Mesenchymal stem cell (in vitro differentiated cells and primary cell): ENCODE measurements around the gene MTX2.

ENCODE experiments used
- DNase-seq: peaks from one replicate; pipeline ENCODE4 v3.0.0-alpha.2; 2013
- H2AFZ ChIP-seq: one replicate; pipeline ENCODE4 v1.6.1; 2013; ENCODE audit warnings: low read depth, mild to moderate bottlenecking, control low read depth, inconsistent platforms, low read length, moderate library complexity
- H2AK5ac ChIP-seq: 2 replicates; pipeline ENCODE4 v1.6.1; 2013; ENCODE audit warnings: low read length, moderate library complexity, mild to moderate bottlenecking, inconsistent platforms; ENCODE audit not compliant: severe bottlenecking
- H2BK120ac ChIP-seq: one replicate; pipeline ENCODE4 v1.6.1; 2013; ENCODE audit warnings: low read depth, mild to moderate bottlenecking, inconsistent platforms, low read length, moderate library complexity
- H2BK12ac ChIP-seq, 2 experiments: one replicate each; pipeline ENCODE4 v1.6.1; 2013; ENCODE audit warnings: inconsistent platforms in 2 of 2, low read length in 2 of 2, mild to moderate bottlenecking in 2 of 2, moderate library complexity in 2 of 2, control low read depth in 1 of 2
- H2BK15ac ChIP-seq: one replicate; pipeline ENCODE4 v1.6.1; 2013; ENCODE audit warnings: mild to moderate bottlenecking, low read depth, inconsistent platforms; ENCODE audit not compliant: poor library complexity, severe bottlenecking
- H2BK5ac ChIP-seq: 2 replicates; pipeline ENCODE4 v1.6.1; 2013; ENCODE audit warnings: low read depth, mild to moderate bottlenecking, low read length, control low read depth, inconsistent platforms; ENCODE audit not compliant: poor library complexity, severe bottlenecking
- H3K14ac ChIP-seq, 2 experiments: one replicate each; pipeline ENCODE4 v1.6.1; 2013; ENCODE audit warnings: inconsistent platforms in 2 of 2, low read length in 2 of 2, control low read depth in 1 of 2, mild to moderate bottlenecking in 1 of 2, moderate library complexity in 1 of 2
- H3K18ac ChIP-seq, 2 experiments: one replicate each; pipeline ENCODE4 v1.6.1; 2013; ENCODE audit warnings: inconsistent platforms in 2 of 2, low read length in 2 of 2, control low read depth in 1 of 2, low read depth in 1 of 2, mild to moderate bottlenecking in 1 of 2
- H3K23ac ChIP-seq, 2 experiments: one replicate each; pipeline ENCODE4 v1.6.1; 2013; ENCODE audit warnings: inconsistent platforms in 2 of 2, low read length in 2 of 2, mild to moderate bottlenecking in 2 of 2, moderate library complexity in 2 of 2, control low read depth in 1 of 2
- H3K27ac ChIP-seq: 2 replicates; pipeline ENCODE4 v1.5.1; 2013; ENCODE audit warnings: mild to moderate bottlenecking, moderate library complexity, low read length, control low read depth, inconsistent platforms; ENCODE audit not compliant: poor library complexity, severe bottlenecking
- H3K27me3 ChIP-seq, 2 experiments: 2 replicates each; pipeline versions ENCODE4 v1.6.1 to v1.7.0; 2013; ENCODE audit warnings: low read length in 2 of 2, mild to moderate bottlenecking in 2 of 2, moderate library complexity in 2 of 2, control low read depth in 1 of 2, inconsistent platforms in 1 of 2; ENCODE audit not compliant: control insufficient read depth in 1 of 2, insufficient read depth in 1 of 2
- H3K36me3 ChIP-seq, 2 experiments: 2 replicates each; pipeline versions ENCODE4 v1.6.1 to v1.7.0; 2013; ENCODE audit warnings: low read length in 2 of 2, control low read depth in 1 of 2, inconsistent platforms in 1 of 2, low read depth in 1 of 2, mild to moderate bottlenecking in 1 of 2; ENCODE audit not compliant: insufficient read depth in 2 of 2, control insufficient read depth in 1 of 2
- H3K4ac ChIP-seq, 2 experiments: one replicate each; pipeline ENCODE4 v1.6.1; 2013; ENCODE audit warnings: inconsistent platforms in 2 of 2, low read length in 2 of 2, mild to moderate bottlenecking in 2 of 2, moderate library complexity in 2 of 2, control low read depth in 1 of 2, low read depth in 1 of 2
- H3K4me1 ChIP-seq: 2 replicates; pipeline ENCODE4 v1.6.1; 2013; ENCODE audit warnings: low read depth, low read length, control low read depth; ENCODE audit not compliant: control insufficient read depth, insufficient read depth
- H3K4me2 ChIP-seq: 2 replicates; pipeline ENCODE4 v1.6.1; 2013; ENCODE audit warnings: low read length, mild to moderate bottlenecking, inconsistent platforms; ENCODE audit not compliant: poor library complexity, severe bottlenecking
- H3K4me3 ChIP-seq, 2 experiments: 2 replicates each; pipeline versions ENCODE4 v1.5.1 to v1.7.0; 2013; ENCODE audit warnings: low read length in 2 of 2, mild to moderate bottlenecking in 2 of 2, control low read depth in 1 of 2, low read depth in 1 of 2; ENCODE audit not compliant: insufficient read depth in 1 of 2
- H3K79me1 ChIP-seq: replicated peaks from 2 replicates; pipeline ENCODE4 v1.6.1; 2013; ENCODE audit warnings: mild to moderate bottlenecking, control low read depth, low read length, inconsistent platforms; ENCODE audit not compliant: poor library complexity, severe bottlenecking
- H3K9ac ChIP-seq: 2 replicates; pipeline ENCODE4 v1.7.0; 2013; ENCODE audit warnings: mild to moderate bottlenecking, low read length, moderate library complexity
- H3K9me3 ChIP-seq: 2 replicates; pipeline ENCODE4 v1.7.0; 2013; ENCODE audit warnings: mild to moderate bottlenecking, low read length; ENCODE audit not compliant: control insufficient read depth
- H4K8ac ChIP-seq: one replicate; pipeline ENCODE4 v1.6.1; 2013; ENCODE audit warnings: inconsistent platforms, mild to moderate bottlenecking, low read length, moderate library complexity
- H4K91ac ChIP-seq: one replicate; pipeline ENCODE4 v1.6.1; 2013; ENCODE audit warnings: mild to moderate bottlenecking, low read length, inconsistent platforms
- WGBS: methylation state at CpG from one replicate; pipeline ENCODE4 v1.1.7; 2013; ENCODE audit warnings: mixed read lengths; 5-methylcytosine and 5-hydroxymethylcytosine counted together

MTX2 gene

DNA sequence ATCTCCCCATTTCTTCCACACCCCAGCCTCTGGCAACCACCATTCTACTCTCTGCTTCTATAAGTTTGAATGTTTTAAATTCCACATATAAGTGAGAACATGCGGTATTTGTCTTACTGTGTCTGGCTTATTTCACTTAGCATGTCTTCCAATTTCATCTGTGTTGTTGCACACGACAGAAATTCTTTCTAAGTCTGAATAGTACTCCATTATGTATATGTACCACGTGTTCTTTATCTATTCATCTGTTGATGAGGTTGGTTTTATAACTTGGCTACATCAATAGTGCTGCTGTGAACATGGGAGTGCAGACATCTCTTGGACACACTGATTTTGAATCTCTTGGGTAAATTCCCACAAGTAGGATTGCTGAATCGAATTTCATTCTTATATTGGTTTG, 31.8 kb upstream of the MTX2 start:
- Histone ChIP-seq H3K14ac (no peak overlapping the region), H3K18ac (no peak overlapping the region), H3K27ac (no peak overlapping the region), H3K36me3 (no peaks in the 10 kb centered on the region), H2BK15ac (no peak overlapping the region), H2BK12ac (no peak overlapping the region), H3K27me3 (no peaks in the 10 kb centered on the region), H3K4me3 (no peak overlapping the region), H3K79me1 (no peaks in the 10 kb centered on the region), H3K4me1 (no peaks in the 10 kb centered on the region), H3K23ac (no peak overlapping the region), H2AK5ac (no peak overlapping the region), H4K8ac (no peak overlapping the region), H3K9ac (no peak overlapping the region), H2AFZ (no peak overlapping the region), H3K4ac (no peak overlapping the region), H3K9me3 (no peaks in the 10 kb centered on the region), H2BK5ac (no peak overlapping the region), H2BK120ac (no peak overlapping the region), H3K4me2 (no peak overlapping the region), H4K91ac (no peak overlapping the region)
- WGBS: 68% methylated on average over 2 of the region's 4 CpGs
- no peak for DNase-seq

DNA sequence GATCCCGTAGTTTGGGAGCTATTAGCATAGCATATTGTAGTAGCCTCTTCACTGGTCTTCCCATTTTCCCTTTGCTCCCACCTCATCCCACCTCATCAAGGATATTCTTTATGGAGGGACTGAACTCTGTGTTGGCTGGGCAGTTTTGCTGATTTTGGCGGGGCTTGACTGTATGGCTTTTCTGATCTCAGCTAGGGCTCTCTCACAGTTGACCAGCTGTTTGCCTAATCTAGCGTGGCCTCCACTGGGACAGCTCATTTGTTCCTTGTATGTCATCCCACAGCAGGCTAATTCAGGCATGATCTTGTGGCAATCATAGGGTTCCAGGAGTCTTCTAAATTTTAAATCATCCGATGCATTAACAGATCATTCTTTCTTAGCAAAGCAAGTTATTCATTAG, 30.2 kb upstream of the MTX2 start:
- Histone ChIP-seq H2BK15ac (no peak overlapping the region), H3K4ac (no peak overlapping the region), H2AK5ac (no peak overlapping the region), H2BK12ac (no peak overlapping the region), H3K4me2 (no peak overlapping the region), H4K91ac (no peak overlapping the region), H2BK5ac (no peak overlapping the region), H3K27me3 (no peaks in the 10 kb centered on the region), H4K8ac (no peak overlapping the region), H3K14ac (no peak overlapping the region), H3K27ac (no peak overlapping the region), H3K9ac (no peak overlapping the region), H3K18ac (no peak overlapping the region), H2BK120ac (no peak overlapping the region), H3K9me3 (no peaks in the 10 kb centered on the region), H3K4me3 (no peak overlapping the region), H3K4me1 (no peaks in the 10 kb centered on the region), H3K23ac (no peak overlapping the region), H3K36me3 (no peaks in the 10 kb centered on the region), H2AFZ (no peak overlapping the region), H3K79me1 (no peaks in the 10 kb centered on the region)
- no peak for DNase-seq
- WGBS: 87% methylated on average over 3 of the region's 4 CpGs

DNA sequence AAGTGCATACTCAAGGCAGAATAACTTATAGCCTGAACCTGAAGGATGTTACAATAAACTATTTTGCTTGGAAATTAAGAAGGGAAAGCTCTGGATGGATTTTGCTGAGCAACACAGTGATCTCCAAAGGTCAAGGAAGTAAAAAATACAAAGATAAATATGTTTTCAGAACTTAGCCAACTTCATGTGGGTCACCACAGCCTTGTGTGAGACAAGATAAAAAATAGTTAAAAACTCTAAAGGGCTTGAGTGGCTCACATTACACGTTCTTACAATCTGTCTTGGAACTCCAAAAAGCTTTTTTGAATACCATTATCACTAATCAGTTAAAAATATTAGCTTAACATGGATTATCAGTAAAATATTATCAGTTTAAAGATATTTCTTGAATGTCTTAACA, 28.9 kb upstream of the MTX2 start:
- H3K14ac ChIP-seq: no peak overlapping the region
- H4K91ac ChIP-seq: no peak overlapping the region
- no peak overlapping the region for H3K27ac ChIP-seq
- no CpG with 5 or more reads among the region's 1 CpG for WGBS
- no peak overlapping the region for H3K4ac ChIP-seq
- H3K23ac ChIP-seq: no peak overlapping the region
- no peak overlapping the region for H2BK120ac ChIP-seq
- no peaks in the 10 kb centered on the region for H3K4me1 ChIP-seq
- no peaks in the 10 kb centered on the region for H3K9me3 ChIP-seq
- H3K18ac ChIP-seq: no peak overlapping the region
- H3K79me1 ChIP-seq: no peaks in the 10 kb centered on the region
- H3K36me3 ChIP-seq: no peaks in the 10 kb centered on the region
- H3K4me3 ChIP-seq: no peak overlapping the region
- H3K9ac ChIP-seq: no peak overlapping the region
- H2BK5ac ChIP-seq: no peak overlapping the region
- no peak overlapping the region for H2BK12ac ChIP-seq
- H3K27me3 ChIP-seq: no peaks in the 10 kb centered on the region
- no peak overlapping the region for H4K8ac ChIP-seq
- no peak overlapping the region for H3K4me2 ChIP-seq
- no peak overlapping the region for H2BK15ac ChIP-seq
- no peak overlapping the region for H2AK5ac ChIP-seq
- H2AFZ ChIP-seq: no peak overlapping the region
- no peak for DNase-seq

DNA sequence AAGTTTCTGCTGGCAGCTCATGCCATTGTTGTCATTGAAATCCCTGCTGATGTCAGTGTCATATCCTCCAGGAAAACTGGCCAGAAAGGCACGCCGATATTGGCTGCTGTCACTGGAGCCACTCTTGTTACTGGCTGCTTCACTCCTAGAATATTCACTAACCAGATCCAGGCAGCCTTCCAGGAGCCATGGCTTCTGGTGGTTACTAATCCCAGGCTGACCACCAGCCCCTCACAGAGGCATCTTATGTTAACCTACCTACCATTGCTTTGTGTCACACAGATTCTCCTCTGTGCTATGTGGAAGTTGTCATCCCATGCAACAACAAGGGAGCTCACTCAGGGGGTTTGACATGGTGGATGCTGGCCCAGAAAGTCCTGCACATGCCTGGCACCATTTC, 27.0 kb upstream of the MTX2 start:
- no peak overlapping the region for H3K23ac ChIP-seq
- H3K4me2 ChIP-seq: no peak overlapping the region
- DNase-seq: no peak
- H2AK5ac ChIP-seq: no peak overlapping the region
- H3K4me3 ChIP-seq: no peak overlapping the region
- no peaks in the 10 kb centered on the region for H3K9me3 ChIP-seq
- no peak overlapping the region for H4K91ac ChIP-seq
- H2BK5ac ChIP-seq: no peak overlapping the region
- no peaks in the 10 kb centered on the region for H3K79me1 ChIP-seq
- H3K4me1 ChIP-seq: no peaks in the 10 kb centered on the region
- no peaks in the 10 kb centered on the region for H3K36me3 ChIP-seq
- WGBS: 96% methylated on average over 2 of the region's 2 CpGs
- no peak overlapping the region for H3K27ac ChIP-seq
- H2BK120ac ChIP-seq: no peak overlapping the region
- no peak overlapping the region for H4K8ac ChIP-seq
- H3K14ac ChIP-seq: no peak overlapping the region
- no peak overlapping the region for H2AFZ ChIP-seq
- peaks cover 4 to 5% of the 10 kb centered on the region in 2 experiments for H3K27me3 ChIP-seq
- no peak overlapping the region for H2BK12ac ChIP-seq
- H3K4ac ChIP-seq: no peak overlapping the region
- H2BK15ac ChIP-seq: no peak overlapping the region
- no peak overlapping the region for H3K9ac ChIP-seq
- no peak overlapping the region for H3K18ac ChIP-seq
